K562 (cell line): ENCODE results near the gene BCL2L12. TPM values are rescaled to one million over a fixed set of nuclear protein-coding genes. Genes with fewer than 3 reads are reported as not detected.
A peak's percentile ranks its signal among the peaks of the same experiment; 100 is the strongest.

Source experiments
- ATAC-seq: fragments of 200-7000 bp; cut with Tn5 transposase; 3 replicates; pipeline ENCODE4 v1.9.1; 2020; ENCODE audit warnings: moderate library complexity
- BruUV-seq: library from RNA; stranded (reverse); fragments of 400-500 nt; replicated peaks from 2 replicates; lab custom pipeline; 2021; lab: Mats Ljungman, UMichigan
- CTCF ChIA-PET: fragments of 300-600 bp; formaldehyde crosslinking; extraction: SDS; loops from one replicate; lab custom pipeline; 2021; ENCODE audit warnings: low intra/inter-chr PET ratio; lab: Yijun Ruan, JAX
- POLR2A ChIA-PET: fragments of 300-600, 350-650 bp; sonication (Branson Sonifier 250); formaldehyde crosslinking; extraction: SDS; loops from one replicate; lab custom pipeline; 2021; ENCODE audit warnings: antibody characterized with exemption, inconsistent platforms; lab: Yijun Ruan, JAX
- DNase-seq, 4 experiments: peaks; one replicate each; pipeline versions ENCODE4 v3.0.0 to v3.0.0-alpha.2; 2011 to 2018; ENCODE audit warnings: low spot score in 3 of 4, mixed read lengths in 3 of 4; ENCODE audit errors: extremely low read depth in 1 of 4
- FAIRE-seq: peaks from 2 replicates; lab custom pipeline; 2011; peaks lifted over from hg19 to GRCh38; lab: Jason Lieb, UNC
- H2AFZ ChIP-seq: 2 replicates; pipeline ENCODE4 v1.6.0; 2011; ENCODE audit warnings: low read depth, low read length, control low read depth, inconsistent platforms
- H3K27ac ChIP-seq: fragments of 200-600 bp; 3 replicates; pipeline ENCODE4 v1.8.0; 2011; ENCODE audit warnings: low read depth, mild to moderate bottlenecking, control low read depth, inconsistent platforms, low read length, moderate library complexity, mixed read lengths; ENCODE audit errors: extremely low read depth
- H3K27me3 ChIP-seq, 2 experiments: fragments of 300-600 bp in 1 of 2; 2 replicates in 1 of 2; 3 replicates in 1 of 2; pipeline versions ENCODE4 v1.6.0 to v1.8.0; 2011; ENCODE audit warnings: inconsistent platforms in 2 of 2, low read length in 2 of 2, mild to moderate bottlenecking in 1 of 2, mixed read lengths in 1 of 2, moderate library complexity in 1 of 2; ENCODE audit not compliant: control insufficient read depth in 2 of 2, insufficient read depth in 2 of 2
- H3K36me3 ChIP-seq: fragments of 300-600 bp; 3 replicates; pipeline ENCODE4 v1.8.0; 2011; ENCODE audit warnings: mild to moderate bottlenecking, low read length, inconsistent platforms; ENCODE audit not compliant: control insufficient read depth, insufficient read depth
- H3K4me1 ChIP-seq, 2 experiments: fragments of 200-600 bp in 1 of 2; replicated peaks in 1 of 2; 2 replicates in 1 of 2; 3 replicates in 1 of 2; pipeline versions ENCODE4 v1.5.1 to v1.8.0; 2011; ENCODE audit warnings: inconsistent platforms in 2 of 2, low read length in 2 of 2, mild to moderate bottlenecking in 1 of 2, mixed read lengths in 1 of 2, moderate library complexity in 1 of 2; ENCODE audit not compliant: control insufficient read depth in 2 of 2, insufficient read depth in 2 of 2
- H3K4me2 ChIP-seq: 2 replicates; pipeline ENCODE4 v1.6.1; 2011; ENCODE audit warnings: low read length, control low read depth, inconsistent platforms, mixed read lengths; ENCODE audit not compliant: insufficient read depth
- H3K4me3 ChIP-seq: fragments of 200-600 bp; sonication (generic), shearing (Covaris generic); 2 replicates; pipeline ENCODE4 v1.5.1; 2016; ENCODE audit warnings: control low read depth, inconsistent platforms
- H3K79me2 ChIP-seq: fragments of 200-600 bp; 3 replicates; pipeline ENCODE4 v1.8.0; 2011; ENCODE audit warnings: low read length, inconsistent platforms; ENCODE audit not compliant: control insufficient read depth, insufficient read depth
- H3K9ac ChIP-seq, 2 experiments: 2 replicates each; pipeline versions ENCODE4 v1.6.0 to v1.6.1; 2011; ENCODE audit warnings: low read depth in 2 of 2, low read length in 2 of 2, control low read depth in 1 of 2, inconsistent platforms in 1 of 2, mild to moderate bottlenecking in 1 of 2, mixed read lengths in 1 of 2; ENCODE audit not compliant: insufficient read depth in 1 of 2
- H3K9me1 ChIP-seq: one replicate; pipeline ENCODE4 v1.6.0; 2011; ENCODE audit warnings: inconsistent platforms, mild to moderate bottlenecking, low read length, moderate library complexity; ENCODE audit not compliant: control insufficient read depth, insufficient read depth
- H3K9me3 ChIP-seq: replicated peaks from 2 replicates; pipeline ENCODE4 v1.5.1; 2011; ENCODE audit warnings: low read depth, low read length, inconsistent platforms; ENCODE audit not compliant: control insufficient read depth, insufficient read depth
- H4K20me1 ChIP-seq: replicated peaks from 2 replicates; pipeline ENCODE4 v1.6.1; 2011; ENCODE audit warnings: low read length, inconsistent platforms, mixed read lengths; ENCODE audit not compliant: control insufficient read depth, insufficient read depth
- PML ChIP-seq: IDR thresholded peaks from 2 replicates; pipeline ENCODE4 v1.6.1; 2012; ENCODE audit warnings: low read length, inconsistent platforms
- RBFOX2 ChIP-seq: fragments of 200-400 bp; formaldehyde crosslinking; IDR thresholded peaks from 2 replicates; pipeline ENCODE4 v1.6.1; 2017; ENCODE audit warnings: low read depth, mild to moderate bottlenecking, low read length, moderate library complexity
- ZBTB8A ChIP-seq: fragments of 450-650 bp; IDR thresholded peaks from 2 replicates; pipeline ENCODE4 v1.6.1; 2018; ENCODE audit warnings: mild to moderate bottlenecking, moderate library complexity; ENCODE audit not compliant: partially characterized antibody
- WGBS: fragments of 100-300 bp; shearing (Covaris generic); methylation state at CpG from one replicate; pipeline ENCODE4 v1.1.6; 2016; ENCODE audit warnings: low coverage, mixed read lengths; ENCODE audit not compliant: insufficient coverage; ENCODE audit errors: missing lambda C conversion rate; 5-methylcytosine and 5-hydroxymethylcytosine counted together
- in situ Hi-C: fragments of 300-500 bp; cut with MboI; formaldehyde crosslinking; loops from 4 replicates; pipeline ENCODE4 v1.15.0; 2018; ENCODE audit warnings: inconsistent platforms, mixed read lengths
- intact Hi-C: fragments of 100-400 bp; cut with micrococcal nuclease; formaldehyde crosslinking; loops from 2 replicates; pipeline ENCODE4 v1.14.2; 2022
- polyA plus RNA-seq, 8 experiments: library from polyadenylated mRNA; depleted of rRNA in 4 of 8; stranded (reverse) in 5 of 8; unstranded in 3 of 8; fragments of >200 nt; fragmentation: Nextera tagmentation in 2 of 8; fragmentation: Illumina TruSeq in 1 of 8; extraction: Ambion mirVana in 2 of 8; extraction: Trizol in 1 of 8; gene quantifications; 2 replicates each; pipeline versions ENCODE4 v1.2.1 to v1.2.3, GENCODE V29; 2011 to 2014; ENCODE audit warnings: inconsistent platforms in 1 of 8, missing spikeins in 1 of 8
- total RNA-seq, 7 experiments: library from RNA; depleted of rRNA in 6 of 7; stranded (reverse); fragments of >200 nt in 6 of 7; fragmentation: Illumina TruSeq in 2 of 7; extraction: Trizol in 2 of 7; gene quantifications; 2 replicates each; pipeline versions ENCODE4 v1.2.1 to v1.2.3, GENCODE V29; 2011 to 2021; ENCODE audit warnings: low replicate concordance in 1 of 7
- TF ChIP-seq, protein P1 (sequence below): fragments of 450-650 bp; IDR thresholded peaks from 2 replicates; pipeline ENCODE4 v1.6.1; 2018; ENCODE audit not compliant: partially characterized antibody
- TF ChIP-seq, protein P2 (sequence below): sonication (generic); formaldehyde crosslinking; IDR thresholded peaks from 2 replicates; pipeline ENCODE4 v1.8.0; 2022; ENCODE audit warnings: missing genetic modification reagents, mild to moderate bottlenecking, moderate library complexity, borderline replicate concordance

Gene BCL2L12
- total and polyA plus RNA-seq, 9 of the 15 experiments (the other 6 are each of a cell fraction or from before 2014, with no cell fraction given): 7.4 to 263 (median 81.2) TPM

DNA sequence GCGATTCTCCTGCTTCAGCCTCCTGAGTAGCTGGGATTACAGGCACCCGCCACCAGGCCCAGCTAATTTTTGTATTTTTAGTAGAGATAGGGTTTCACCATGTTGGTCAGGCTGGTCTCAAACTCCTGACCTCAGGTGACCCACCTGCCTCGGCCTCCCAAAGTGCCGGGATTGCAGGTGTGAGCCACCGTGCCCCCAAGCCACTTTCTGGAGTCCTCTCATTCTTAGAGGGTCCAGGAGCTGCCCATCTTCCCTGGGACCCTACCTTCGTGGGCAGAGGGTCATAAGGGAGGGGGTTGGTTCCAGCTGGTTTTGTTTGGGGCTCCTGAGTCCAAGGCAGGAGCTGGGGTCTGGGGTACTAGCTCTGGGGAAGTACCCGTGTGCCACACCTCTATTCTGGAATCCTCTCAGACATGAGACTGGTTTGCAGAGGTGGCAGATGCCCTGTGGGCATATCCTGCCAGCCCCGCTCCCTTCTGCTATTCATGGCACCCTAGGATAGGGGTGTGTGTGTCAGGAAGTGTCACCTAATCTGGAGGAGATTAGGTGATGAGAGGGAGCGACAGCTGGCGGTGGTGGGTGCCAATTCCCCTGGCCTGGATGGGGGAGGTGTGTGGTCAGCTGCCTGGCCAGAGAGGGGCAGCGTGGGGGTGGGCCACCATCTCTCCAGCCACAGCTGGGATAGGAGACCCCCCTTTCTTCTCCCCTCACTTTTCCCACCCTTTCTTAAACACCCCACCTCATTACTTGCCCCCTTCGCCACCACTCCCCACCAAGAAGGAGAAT lies 13.4 kb downstream of the BCL2L12 start:
- CTCF ChIA-PET: interaction anchor here (1.2 to 1.7 kb wide), 3 partner anchors 82 to 205 kb away, joined by 4 to 5 read pairs (median 5); partner anchors contain the start of gene FLT3LG
- peak overlapping the region; percentile 11 to 85; a peak in 3 of 4 replicates for H3K9ac ChIP-seq
- peaks cover 19% of the 10 kb centered on the region for H4K20me1 ChIP-seq
- no peaks in the 10 kb centered on the region for H3K27me3 ChIP-seq
- POLR2A ChIA-PET: interaction anchor here (0.5 to 0.6 kb wide), 2 partner anchors 191 to 335 kb away, joined by 3 read pairs; no protein-coding TSS in a partner anchor
- no peaks in the 10 kb centered on the region for H3K9me3 ChIP-seq
- FAIRE-seq: no peak
- peaks cover 27 to 50% of the 10 kb centered on the region in 2 experiments for H3K4me1 ChIP-seq
- intact Hi-C loops: loop anchor here (1.0 to 5.0 kb wide), 4 partner anchors 88 to 188 kb away; partner anchors contain the start of genes AP2A1 and PNKP
- H3K9me1 ChIP-seq: peaks cover 3% of the 10 kb centered on the region
- no peak overlapping the region for H2AFZ ChIP-seq
- no peak for TF ChIP-seq ZBTB8A
- TF ChIP-seq, protein P1, sequence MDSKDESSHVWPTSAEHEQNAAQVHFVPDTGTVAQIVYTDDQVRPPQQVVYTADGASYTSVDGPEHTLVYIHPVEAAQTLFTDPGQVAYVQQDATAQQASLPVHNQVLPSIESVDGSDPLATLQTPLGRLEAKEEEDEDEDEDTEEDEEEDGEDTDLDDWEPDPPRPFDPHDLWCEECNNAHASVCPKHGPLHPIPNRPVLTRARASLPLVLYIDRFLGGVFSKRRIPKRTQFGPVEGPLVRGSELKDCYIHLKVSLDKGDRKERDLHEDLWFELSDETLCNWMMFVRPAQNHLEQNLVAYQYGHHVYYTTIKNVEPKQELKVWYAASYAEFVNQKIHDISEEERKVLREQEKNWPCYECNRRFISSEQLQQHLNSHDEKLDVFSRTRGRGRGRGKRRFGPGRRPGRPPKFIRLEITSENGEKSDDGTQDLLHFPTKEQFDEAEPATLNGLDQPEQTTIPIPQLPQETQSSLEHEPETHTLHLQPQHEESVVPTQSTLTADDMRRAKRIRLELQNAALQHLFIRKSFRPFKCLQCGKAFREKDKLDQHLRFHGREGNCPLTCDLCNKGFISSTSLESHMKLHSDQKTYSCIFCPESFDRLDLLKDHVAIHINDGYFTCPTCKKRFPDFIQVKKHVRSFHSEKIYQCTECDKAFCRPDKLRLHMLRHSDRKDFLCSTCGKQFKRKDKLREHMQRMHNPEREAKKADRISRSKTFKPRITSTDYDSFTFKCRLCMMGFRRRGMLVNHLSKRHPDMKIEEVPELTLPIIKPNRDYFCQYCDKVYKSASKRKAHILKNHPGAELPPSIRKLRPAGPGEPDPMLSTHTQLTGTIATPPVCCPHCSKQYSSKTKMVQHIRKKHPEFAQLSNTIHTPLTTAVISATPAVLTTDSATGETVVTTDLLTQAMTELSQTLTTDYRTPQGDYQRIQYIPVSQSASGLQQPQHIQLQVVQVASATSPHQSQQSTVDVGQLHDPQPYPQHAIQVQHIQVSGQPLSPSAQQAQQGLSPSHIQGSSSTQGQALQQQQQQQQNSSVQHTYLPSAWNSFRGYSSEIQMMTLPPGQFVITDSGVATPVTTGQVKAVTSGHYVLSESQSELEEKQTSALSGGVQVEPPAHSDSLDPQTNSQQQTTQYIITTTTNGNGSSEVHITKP: peak; percentile 65
- no peak for TF ChIP-seq PML
- 0 out of 2 replicates have a peak, but pooled peaks have one; percentile 26 for TF ChIP-seq RBFOX2
- TF ChIP-seq, protein P2, sequence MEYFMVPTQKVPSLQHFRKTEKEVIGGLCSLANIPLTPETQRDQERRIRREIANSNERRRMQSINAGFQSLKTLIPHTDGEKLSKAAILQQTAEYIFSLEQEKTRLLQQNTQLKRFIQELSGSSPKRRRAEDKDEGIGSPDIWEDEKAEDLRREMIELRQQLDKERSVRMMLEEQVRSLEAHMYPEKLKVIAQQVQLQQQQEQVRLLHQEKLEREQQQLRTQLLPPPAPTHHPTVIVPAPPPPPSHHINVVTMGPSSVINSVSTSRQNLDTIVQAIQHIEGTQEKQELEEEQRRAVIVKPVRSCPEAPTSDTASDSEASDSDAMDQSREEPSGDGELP (CRISPR knock-in tag): peak; percentile 27; the same call in 1 of the 2 replicates
- peak overlapping the region; percentile 16; the same call in 1 of the 3 replicates for H3K27ac ChIP-seq
- H3K4me3 ChIP-seq: peak overlapping the region; percentile 85; the same call in 1 of the 2 replicates
- whole genome bisulfite sequencing: 26% methylated on average over 10 of the region's 12 CpGs
- H3K79me2 ChIP-seq: peaks cover 52% of the 10 kb centered on the region
- no TSS peak for BruUV-seq
- DNase-seq: no peak
- ATAC-seq: no peak
- in situ Hi-C loops: no loop called here
- H3K4me2 ChIP-seq: 0 out of 2 replicates have a peak overlapping the region, but pooled peaks have one; percentile 28
- peaks cover 50% of the 10 kb centered on the region for H3K36me3 ChIP-seq
